Nephron progenitor cell (in vitro differentiated cells): ENCODE results near the gene SLC36A1.

Experiments used
- DNase-seq: peaks from one replicate; pipeline ENCODE4 v3.0.0; 2021
- H3K27ac Mint-ChIP-seq: 2 replicates; pipeline ENCODE4 v1.8.0; 2021; ENCODE audit warnings: mild to moderate bottlenecking, moderate library complexity, mixed read lengths
- H3K27me3 Mint-ChIP-seq: 2 replicates; pipeline ENCODE4 v1.8.0; 2021; ENCODE audit warnings: mild to moderate bottlenecking, low read depth, mixed read lengths; ENCODE audit not compliant: poor library complexity
- H3K36me3 Mint-ChIP-seq: 2 replicates; pipeline ENCODE4 v1.8.0; 2021; ENCODE audit warnings: low read depth, mixed read lengths
- H3K4me1 Mint-ChIP-seq: 2 replicates; pipeline ENCODE4 v1.8.0; 2021; ENCODE audit warnings: mixed read lengths
- H3K4me3 Mint-ChIP-seq: 2 replicates; pipeline ENCODE4 v1.8.0; 2021; ENCODE audit warnings: mild to moderate bottlenecking, moderate library complexity, mixed read lengths
- H3K9me3 Mint-ChIP-seq: 2 replicates; pipeline ENCODE4 v1.8.0; 2021; ENCODE audit warnings: mild to moderate bottlenecking, moderate library complexity, mixed read lengths
- CTCF ChIP-seq: fragments of 200-600 bp; sonication (generic); IDR thresholded peaks from 2 replicates; pipeline ENCODE4 v1.5.0; 2021; ENCODE audit warnings: antibody characterized with exemption

Gene SLC36A1

GRCh38 chr5:151532416-151532815 is 85.0 kb downstream of the SLC36A1 start:
- Mint-ChIP-seq H3K9me3 (no peaks in the 10 kb centered on the region), H3K4me1 (peaks cover 12% of the 10 kb centered on the region), H3K27ac (no peak overlapping the region), H3K27me3 (peaks cover 26% of the 10 kb centered on the region), H3K36me3 (no peaks in the 10 kb centered on the region), H3K4me3 (no peak overlapping the region)
- DNase-seq, result no peak
- no peak for TF ChIP-seq CTCF

- Mint-ChIP-seq H3K4me1 (peaks cover 12% of the 10 kb centered on the region), H3K27me3 (peaks cover 32% of the 10 kb centered on the region), H3K36me3 (no peaks in the 10 kb centered on the region), H3K4me3 (no peak overlapping the region), H3K27ac (no peak overlapping the region), H3K9me3 (no peaks in the 10 kb centered on the region)
- no peak for TF ChIP-seq CTCF
- no peak for DNase-seq
Observed at GRCh38 chr5:151534350-151534749, 86.9 kb downstream of the SLC36A1 start.

- DNase-seq, result no peak
- no peak overlapping the region for H3K4me3 Mint-ChIP-seq
- TF ChIP-seq CTCF, result no peak
- no peaks in the 10 kb centered on the region for H3K36me3 Mint-ChIP-seq
- H3K4me1 Mint-ChIP-seq, result no peaks in the 10 kb centered on the region
- peaks cover 32% of the 10 kb centered on the region for H3K27me3 Mint-ChIP-seq
- H3K27ac Mint-ChIP-seq, result no peak overlapping the region
- H3K9me3 Mint-ChIP-seq, result no peaks in the 10 kb centered on the region
Observed at GRCh38 chr5:151537044-151537443, 89.6 kb downstream of the SLC36A1 start.

GRCh38 chr5:151541571-151541970 is 94.2 kb downstream of the SLC36A1 start:
- no peaks in the 10 kb centered on the region for H3K4me1 Mint-ChIP-seq
- no peaks in the 10 kb centered on the region for H3K9me3 Mint-ChIP-seq
- no peak overlapping the region for H3K4me3 Mint-ChIP-seq
- H3K27me3 Mint-ChIP-seq, result peaks cover 25% of the 10 kb centered on the region
- no peak for TF ChIP-seq CTCF
- H3K36me3 Mint-ChIP-seq, result no peaks in the 10 kb centered on the region
- DNase-seq, result no peak
- no peak overlapping the region for H3K27ac Mint-ChIP-seq
